Erythroblast (primary cell): ENCODE measurements around the gene MIEF2.

Experiments used
- GATA1 ChIP-seq: IDR thresholded peaks from 2 replicates; pipeline ENCODE4 v1.6.1; 2011; ENCODE audit warnings: low read depth, mild to moderate bottlenecking, control low read depth, low read length, moderate library complexity
- POLR2A ChIP-seq: IDR thresholded peaks from 2 replicates; pipeline ENCODE4 v1.6.1; 2011; ENCODE audit warnings: mild to moderate bottlenecking, low read length

DNA sequence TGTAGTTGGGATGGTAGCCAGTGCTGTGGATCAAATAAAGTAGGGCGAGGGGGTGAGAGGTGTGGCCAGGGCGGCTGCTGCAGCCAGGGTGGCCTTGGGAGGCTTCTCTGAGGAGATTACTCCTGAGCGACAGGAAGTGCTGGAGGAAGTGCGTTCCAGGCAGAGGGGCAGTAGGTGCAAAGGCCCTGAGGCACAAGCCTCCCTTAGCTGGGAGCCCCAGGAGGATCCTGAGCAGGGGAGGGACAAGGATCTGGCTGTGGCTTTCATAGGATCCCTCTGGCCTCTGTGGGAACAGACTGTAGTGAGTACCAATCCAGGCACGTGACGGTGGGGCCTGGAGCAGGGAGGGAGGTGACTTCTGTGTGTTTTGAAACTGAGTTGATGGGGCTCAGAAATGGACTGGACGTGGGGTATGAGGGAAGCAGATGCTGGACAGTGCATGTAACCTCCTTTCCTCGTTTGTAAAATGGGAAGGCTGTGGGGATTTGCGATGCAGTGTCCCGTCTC, 32.2 kb upstream of the MIEF2 start:
- no peak for TF ChIP-seq POLR2A
- no peak for TF ChIP-seq GATA1
